GM13976 (cell line): ENCODE measurements around the gene STX18.

Source experiments
- DNase-seq: peaks from one replicate; pipeline ENCODE4 v3.0.0; 2012; ENCODE audit warnings: low spot score
- in situ Hi-C: fragments of 300-500 bp; cut with MboI; formaldehyde crosslinking; loops from one replicate; pipeline ENCODE4 v1.12.0; 2022; ENCODE audit warnings: low sequenced_read_pairs, mixed read lengths, inconsistent platforms; ENCODE audit not compliant: unreplicated experiment
- TF ChIP-seq, protein P1 (sequence below): IDR thresholded peaks from 2 replicates; pipeline ENCODE4 v1.5.1; 2012; ENCODE audit warnings: borderline replicate concordance, mild to moderate bottlenecking; ENCODE audit not compliant: insufficient read depth; ENCODE audit errors: extremely low read depth, missing control alignments, control extremely low read depth

The STX18 gene

DNA sequence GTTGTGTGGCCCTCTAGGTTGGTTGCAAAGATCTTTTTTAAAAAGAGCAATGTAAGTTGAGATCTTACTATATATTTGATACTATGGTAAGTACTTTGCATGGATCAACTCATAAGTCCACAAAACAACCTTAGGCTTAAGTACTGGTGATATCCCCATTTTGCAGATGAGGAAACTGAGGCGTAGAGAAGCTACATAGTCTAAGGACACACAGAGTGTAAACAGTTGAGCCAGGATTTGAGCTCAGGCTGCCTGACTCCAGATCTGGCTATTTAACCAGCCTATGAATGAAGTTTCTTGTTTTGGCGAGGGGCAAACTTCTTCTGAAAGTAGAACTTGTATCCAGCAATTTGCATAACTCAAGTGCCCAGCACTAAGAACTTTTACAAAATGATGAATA lies 38.6 kb upstream of the STX18 start:
- no peak for DNase-seq
- in situ Hi-C loops: no loop called here
- TF ChIP-seq, protein P1, sequence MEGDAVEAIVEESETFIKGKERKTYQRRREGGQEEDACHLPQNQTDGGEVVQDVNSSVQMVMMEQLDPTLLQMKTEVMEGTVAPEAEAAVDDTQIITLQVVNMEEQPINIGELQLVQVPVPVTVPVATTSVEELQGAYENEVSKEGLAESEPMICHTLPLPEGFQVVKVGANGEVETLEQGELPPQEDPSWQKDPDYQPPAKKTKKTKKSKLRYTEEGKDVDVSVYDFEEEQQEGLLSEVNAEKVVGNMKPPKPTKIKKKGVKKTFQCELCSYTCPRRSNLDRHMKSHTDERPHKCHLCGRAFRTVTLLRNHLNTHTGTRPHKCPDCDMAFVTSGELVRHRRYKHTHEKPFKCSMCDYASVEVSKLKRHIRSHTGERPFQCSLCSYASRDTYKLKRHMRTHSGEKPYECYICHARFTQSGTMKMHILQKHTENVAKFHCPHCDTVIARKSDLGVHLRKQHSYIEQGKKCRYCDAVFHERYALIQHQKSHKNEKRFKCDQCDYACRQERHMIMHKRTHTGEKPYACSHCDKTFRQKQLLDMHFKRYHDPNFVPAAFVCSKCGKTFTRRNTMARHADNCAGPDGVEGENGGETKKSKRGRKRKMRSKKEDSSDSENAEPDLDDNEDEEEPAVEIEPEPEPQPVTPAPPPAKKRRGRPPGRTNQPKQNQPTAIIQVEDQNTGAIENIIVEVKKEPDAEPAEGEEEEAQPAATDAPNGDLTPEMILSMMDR: no peak

DNA sequence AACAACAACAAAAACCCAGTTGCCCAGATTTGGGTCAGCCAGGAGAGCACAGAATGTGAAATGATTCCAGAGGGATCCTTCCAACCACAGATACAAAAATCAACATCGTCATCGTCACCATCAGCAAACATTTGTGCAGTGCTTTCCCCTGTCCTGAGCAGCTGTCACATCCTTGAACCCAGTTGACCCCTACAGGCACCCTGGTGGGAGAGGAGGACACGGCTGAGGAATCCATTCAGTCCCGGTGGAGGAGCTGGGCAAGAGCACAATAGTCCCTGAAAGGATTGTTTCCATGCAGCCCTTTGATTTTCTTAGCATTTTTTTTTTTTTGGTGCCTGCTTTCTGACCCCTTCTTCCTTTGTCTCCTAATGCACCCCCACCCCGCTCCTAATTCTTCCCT lies 37.1 kb upstream of the STX18 start:
- DNase-seq: no peak
- in situ Hi-C loops: no loop called here
- TF ChIP-seq, protein P1: no peak

DNA sequence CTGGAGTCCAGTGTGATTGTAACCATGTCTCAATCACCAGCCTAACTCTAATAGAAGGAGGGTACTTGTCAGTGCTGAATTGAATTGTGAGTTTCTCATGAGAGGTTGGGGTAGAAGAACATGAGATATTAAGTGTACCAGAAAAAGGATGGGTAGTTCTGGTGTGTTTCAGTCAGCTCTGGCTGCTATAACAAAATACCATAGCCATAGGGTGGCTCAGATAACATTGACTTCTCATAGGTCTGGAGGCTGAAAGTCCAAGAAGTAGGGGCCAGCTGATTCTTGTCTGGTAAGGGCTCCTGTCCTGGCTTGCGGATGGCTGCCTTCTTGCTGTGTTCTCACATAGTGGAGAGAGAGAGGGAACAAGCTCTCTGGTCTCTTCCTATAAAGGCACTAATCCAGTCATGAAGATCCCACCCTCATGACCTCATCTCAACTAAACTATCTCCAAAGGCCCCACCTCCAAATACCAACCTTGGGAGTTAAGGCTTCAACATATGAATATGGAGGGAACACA lies 35.6 kb upstream of the STX18 start:
- TF ChIP-seq, protein P1: no peak
- in situ Hi-C loops: no loop called here
- no peak for DNase-seq

DNA sequence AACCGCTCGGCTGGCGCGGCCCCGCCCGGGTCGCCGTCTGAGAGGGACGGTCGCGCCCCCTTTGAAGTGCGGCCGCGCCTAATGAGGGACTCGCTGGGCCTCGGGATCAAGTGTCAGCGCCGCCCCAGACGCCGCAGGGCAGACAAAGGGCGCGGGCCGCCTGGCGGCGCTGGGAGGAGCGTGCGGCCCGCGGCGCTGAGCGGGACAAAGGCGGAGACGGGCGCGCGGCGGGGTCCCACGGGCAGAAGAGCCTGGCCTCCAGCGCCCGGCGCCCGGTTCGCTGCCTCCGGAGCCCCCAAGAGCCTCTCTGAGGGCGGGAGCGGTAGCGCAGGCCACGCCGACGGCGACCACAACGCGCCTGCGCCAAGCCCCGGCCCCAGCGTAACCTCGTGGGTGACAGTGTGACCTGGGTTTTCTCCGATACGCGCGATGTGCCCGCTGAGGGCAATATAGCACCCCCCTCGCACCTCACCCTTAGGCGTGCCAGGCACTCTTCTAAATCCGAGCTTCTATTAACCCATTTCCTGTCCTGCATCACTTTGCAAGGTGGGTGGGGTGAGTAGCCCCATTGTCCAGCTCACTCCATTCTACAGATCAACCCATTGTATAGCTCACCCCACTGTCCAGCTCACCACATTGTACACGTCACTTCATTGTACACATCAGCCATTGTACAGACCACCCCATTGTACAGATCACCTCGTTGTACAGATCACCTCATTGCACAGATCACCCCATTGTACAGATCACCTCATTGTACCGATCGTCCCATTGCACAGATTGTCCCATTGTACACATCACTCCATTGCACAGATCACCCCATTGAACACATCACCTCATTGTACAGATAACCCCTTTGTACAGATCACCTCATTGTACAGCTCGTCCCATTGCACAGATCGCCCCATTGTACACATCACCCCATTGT lies 33.7 kb upstream of the STX18 start:
- TF ChIP-seq, protein P1: peak; percentile 39
- DNase-seq: peak; percentile 81
- in situ Hi-C loops: no loop called here

DNA sequence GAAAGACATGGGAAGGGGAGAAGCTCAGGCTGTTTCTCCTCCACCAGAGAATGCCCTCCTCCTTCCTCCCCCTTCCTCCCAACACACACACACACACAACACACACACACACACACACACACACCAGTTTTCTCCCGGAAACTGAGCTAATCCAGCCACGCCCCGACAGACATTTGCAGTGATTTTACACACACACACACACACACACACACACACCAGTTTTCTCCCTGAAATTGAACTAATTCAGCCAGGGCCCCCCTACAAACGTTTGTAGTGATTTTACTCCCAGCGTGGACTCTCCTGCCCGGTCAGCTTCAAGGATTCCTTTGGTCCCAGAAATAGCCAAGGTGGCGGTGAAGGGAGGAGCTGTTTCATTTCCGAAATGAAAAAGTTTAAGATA lies 32.9 kb upstream of the STX18 start:
- no peak for DNase-seq
- TF ChIP-seq, protein P1: no peak
- in situ Hi-C loops: no loop called here

DNA sequence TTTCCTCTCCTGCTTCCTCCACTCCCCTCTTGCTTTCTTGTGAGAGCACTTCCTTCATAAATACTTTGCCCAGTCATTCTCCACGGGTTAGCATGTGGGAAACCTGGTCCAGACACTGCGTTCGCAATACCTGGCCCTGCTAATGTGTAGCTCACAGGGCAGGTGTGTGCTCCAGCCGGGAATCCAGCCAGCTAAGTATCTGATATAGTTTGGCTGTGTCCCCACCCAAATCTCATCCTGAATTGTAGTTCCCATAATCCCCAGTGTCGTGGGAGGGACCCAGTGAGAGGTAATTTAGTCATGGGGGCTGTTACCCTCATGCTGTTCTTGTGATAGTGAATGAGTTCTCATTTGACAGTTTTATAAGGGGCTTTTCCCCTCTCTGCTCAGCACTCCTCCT lies 32.2 kb upstream of the STX18 start:
- TF ChIP-seq, protein P1: no peak
- in situ Hi-C loops: no loop called here
- no peak for DNase-seq
